ENCODE results near the gene DYNC2H1.
"Not testable (repeated sequence)": the region's sequence is repeated elsewhere in the genome, so short reads cannot be mapped to it uniquely, and the experiment has no call there.

Gene DYNC2H1

DNA sequence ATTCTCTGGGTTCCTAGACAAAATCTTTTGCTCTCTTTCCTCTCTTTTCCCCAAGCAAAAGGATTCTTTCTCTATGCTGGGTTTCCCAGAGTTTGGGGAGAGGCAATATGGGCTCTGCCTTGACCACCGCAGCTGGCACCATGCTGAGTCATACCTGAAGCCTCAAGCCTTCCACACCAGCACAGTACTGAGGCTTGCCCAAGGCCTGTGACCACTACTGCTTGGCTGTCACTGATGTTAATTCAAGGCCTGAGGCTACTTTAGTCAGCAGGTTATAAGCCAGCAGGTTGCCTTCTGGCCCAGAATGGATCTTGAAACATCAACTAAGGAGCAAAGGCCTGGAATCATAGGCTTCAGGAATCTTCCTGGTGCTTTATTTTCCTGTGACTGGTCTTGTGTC, 185.3 kb downstream of the DYNC2H1 start:
- DNase-seq, result no peak

DNA sequence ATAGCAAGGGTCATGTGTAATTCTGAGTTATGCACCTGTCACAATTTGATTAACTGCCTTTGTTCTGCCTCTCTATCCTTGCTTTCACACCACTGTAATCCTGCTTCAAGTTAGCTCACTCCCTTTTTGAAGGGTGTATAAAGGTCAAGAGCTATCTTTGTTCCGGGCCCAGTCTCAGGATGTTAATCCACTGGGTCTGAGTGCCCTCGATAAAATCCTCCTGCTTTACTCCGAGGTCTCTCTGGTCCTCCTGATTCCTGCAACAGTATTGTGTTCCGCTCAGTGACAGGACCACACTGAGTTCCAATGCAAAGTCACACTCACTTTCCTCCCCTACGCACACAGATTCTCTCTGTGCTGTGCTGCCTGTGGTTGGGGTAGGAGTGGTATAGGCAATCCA, 186.5 kb downstream of the DYNC2H1 start:
- no peak for DNase-seq

DNA sequence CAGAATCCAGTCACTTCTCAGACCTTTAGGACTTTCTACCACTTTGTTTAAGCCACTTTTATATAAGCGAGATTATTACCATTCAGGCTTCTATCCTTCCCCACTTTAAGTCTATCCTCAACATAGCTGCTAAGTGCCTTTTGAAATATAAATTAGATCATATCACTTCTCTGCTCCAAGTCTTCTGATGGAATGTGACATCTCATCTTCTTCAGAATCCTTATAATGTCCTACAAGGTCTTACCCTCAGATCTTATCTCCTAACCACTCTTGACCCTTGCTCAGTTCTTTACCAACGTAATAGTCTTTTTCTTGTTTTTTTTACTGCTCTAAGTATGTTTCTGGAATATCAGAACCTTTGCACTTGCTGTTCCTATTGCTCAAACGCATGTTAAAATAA, 188.7 kb downstream of the DYNC2H1 start:
- DNase-seq, result no peak

DNA sequence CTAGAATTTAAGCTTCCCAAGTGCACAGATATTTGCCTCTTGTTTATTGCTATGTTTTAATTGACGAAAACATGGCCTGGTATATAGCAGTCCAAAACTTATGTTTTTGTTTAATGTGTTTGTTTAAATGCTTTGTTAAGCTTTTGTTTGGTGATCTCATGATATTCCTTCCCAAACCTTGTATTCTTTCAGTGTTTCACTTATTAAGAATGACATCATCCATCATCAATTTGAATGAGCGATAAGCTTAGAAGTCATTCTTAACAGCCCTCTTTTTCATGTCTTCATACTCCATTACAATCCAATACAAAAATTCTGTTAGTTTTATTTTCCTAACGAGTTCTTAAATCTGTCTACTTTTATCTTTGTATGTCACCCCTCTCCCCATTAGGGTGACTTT, 206.0 kb downstream of the DYNC2H1 start:
- no peak for DNase-seq

DNA sequence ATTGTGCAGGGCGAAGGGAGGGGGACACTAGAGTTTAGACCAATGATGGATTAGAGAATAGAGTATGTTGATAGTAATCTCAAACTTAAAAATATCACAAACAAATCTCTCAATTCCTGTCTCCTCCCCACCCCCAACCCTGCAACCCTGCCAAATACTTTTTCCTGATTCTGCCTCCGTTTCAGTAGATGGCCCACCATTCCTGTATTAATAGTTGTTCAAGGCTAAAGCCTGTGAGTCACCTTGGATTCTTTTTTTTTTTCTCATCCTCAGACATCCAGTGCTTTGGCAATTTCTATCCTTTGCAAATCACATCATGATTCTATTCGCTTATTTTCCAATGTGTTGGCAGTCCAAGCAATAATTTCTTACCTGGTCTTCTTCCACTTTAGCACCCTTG, 207.9 kb downstream of the DYNC2H1 start:
- DNase-seq, result no peak

DNA sequence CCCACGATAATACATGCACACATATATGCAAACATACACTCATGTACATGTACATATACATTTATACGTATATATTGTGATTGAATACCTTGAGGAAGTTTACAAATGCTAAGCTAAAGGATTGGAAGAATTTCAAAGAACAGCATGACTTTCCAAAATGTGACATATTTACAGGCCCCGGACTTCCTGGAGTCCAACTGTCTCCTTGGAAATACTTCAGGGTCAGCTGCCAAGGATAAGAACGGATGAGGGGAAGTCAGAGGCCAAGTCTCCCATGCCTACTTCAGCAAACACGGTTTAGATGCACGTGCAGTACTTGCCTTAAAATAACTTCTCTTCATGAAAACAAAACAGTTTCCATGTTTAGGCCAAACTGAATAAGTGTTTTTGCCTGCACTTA, 213.6 kb downstream of the DYNC2H1 start:
- DNase-seq, result no peak

DNA sequence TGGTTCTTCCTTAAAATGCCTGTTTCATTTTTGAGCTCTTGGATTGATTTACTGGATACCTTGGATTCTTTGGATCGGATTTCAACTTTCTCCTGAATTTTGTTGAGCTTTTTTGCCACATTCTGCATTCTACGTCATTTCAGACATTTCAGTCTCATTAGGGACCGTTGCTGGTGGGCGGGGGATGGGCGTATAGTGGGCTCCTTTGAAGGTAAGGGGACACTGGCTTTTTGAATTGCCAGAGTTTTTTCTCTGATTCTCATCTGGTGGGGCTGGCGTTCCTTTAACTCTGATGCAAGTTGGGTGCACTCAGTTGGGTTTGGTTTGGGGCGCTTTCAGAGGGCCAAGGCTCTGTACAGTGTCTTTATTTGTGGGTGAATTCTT, 216.5 kb downstream of the DYNC2H1 start:
- no peak for DNase-seq

DNA sequence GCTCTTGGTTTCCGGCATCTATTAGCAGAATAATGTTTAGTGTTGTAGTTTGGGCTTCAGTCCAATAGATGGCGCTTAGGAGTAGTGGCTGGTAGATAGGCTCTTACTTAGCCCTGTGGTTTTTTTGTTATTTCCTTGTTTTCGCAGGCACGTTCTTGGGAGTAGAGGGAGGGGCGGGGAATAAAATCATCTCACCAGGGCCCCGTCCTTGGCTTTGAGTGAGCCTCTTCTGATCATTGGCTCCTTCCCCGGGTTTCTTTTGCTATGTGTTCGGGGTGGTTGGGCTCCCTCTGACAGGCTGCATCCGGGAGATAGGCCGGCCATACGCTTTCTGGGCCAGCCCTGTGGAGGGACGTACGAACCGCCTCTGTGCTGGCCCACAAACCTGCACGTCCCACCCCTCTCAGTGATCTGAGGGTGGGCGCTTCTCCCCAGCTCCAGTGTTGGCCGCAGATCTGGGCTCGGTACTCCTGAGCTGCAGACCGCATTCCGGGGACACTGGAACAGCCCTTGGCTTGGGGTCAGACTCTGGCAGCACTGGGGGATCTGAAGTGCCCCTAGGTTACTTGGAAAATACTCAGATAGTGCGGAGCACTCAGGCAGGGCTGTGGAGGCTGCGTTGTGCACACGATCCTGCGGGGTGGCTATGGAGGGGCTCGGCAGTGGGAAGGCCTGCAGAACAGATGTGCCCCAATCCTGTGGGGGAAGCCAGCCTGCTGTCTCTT, 217.0 kb downstream of the DYNC2H1 start:
- DNase-seq, result peak; percentile 85

DNA sequence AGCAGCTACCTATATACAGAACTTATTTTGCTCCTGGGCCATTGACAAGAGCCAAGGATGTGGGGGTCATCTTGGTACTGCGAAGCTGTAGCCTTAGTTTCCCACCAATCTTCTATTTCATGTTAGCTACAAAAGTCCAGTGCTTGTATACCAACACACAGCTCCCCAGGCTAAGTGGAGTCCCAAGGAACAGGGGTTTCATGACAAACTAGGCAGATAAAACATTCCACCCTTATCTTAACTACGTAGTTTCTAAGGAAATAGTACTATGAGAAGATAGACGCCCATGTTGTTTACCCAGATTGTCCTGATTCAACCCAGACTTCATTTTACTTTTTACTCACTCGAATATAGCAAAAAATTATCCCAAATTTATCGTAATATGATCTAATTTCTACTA, 218.5 kb downstream of the DYNC2H1 start:
- DNase-seq, result no peak

DNA sequence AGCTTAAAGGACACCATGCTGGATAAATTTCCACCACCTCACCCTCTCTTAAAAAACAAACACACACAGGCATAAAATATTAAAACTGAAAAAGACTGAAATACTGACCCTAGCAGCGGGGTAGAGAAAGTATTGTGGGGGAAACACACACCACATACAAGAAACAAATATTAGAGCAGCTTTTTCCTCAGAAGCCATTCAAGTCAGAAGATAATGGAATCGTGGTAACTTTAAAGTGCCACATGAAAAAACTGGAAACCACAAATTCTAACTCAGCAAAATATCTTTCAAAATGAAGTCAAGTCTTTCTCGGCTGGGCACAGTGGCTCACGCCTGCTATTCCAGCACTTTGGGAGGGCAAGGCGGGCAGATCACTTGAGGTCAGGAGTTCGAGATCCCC, 223.2 kb downstream of the DYNC2H1 start:
- DNase-seq, result no peak

DNA sequence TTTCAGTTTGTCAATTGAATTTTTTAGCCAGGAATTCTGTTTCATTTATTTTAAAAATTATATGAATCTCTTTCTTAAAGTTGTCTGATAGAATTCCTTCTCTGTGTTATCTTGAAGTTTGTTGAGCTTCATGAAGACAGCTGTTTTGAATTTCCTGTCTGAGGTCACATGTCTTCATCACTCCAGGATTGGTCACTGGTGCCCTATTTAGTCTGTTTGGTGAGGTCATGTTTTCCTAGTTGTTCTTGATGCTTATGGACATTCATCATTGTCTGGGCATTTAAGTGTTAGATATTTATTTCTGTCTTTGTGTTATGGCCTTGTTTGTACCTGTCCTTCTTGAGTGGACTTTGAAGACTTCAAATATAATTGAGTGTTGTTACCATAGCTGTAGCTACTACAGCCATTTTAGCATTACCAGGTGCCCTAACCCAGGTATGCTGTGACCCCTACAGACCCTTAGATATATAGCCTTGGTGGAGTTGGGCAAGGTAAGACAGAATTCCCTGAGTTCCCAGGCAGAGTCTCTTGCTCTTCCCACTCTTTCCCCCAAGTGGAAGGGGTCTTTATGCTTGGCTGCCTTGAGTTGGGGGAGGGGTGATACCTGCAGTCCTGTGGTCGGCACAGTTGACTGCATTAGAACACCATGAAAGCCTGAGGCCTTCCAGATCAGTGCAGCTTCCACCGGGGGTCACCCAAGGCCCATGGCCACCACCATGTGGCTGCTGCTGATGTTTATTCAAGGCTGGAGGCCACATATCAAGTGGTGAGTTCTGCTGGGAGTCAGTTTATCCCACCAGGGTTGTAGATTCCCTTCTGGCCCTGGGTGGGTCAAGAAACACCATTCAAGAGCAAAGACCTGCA, 229.6 kb downstream of the DYNC2H1 start:
- DNase-seq, result no peak

DNA sequence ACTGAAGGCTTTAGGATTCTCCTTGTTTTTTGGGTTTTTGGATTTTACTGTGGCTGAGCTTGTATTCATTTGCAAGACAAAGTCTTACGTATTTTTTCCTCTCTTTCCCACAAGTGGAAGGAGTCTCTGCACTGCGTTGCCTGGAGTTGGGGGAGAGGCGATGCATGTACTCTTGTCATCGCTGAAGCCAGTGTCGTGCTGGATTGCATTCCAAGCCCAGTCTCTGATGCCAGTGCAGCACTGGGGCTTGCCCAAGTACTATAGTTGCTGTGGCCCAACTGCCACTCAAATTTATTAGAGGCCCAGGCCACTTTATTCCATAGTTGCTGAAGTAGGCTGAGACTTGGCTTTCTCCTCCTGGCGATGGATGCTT, 230.2 kb downstream of the DYNC2H1 start:
- no peak for DNase-seq

DNA sequence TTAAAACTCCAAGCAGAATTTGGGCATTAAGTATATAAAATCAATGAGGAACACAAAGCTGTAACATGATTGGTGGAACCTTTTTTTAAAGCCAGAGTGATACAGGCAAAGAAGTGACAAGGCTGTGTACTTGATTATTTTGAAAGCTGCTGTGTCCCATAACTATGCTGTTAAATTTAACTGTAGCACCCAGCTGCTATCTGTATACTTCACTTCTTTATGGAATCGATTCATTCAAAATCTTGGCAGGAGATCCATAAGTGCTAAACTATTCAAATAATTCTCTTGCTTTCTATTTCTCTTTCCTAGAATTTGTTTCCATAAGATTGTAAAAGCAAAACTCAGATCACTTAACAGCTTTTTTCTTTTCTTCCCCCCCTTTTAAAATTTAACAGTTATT, 231.7 kb downstream of the DYNC2H1 start:
- no peak for DNase-seq

DNA sequence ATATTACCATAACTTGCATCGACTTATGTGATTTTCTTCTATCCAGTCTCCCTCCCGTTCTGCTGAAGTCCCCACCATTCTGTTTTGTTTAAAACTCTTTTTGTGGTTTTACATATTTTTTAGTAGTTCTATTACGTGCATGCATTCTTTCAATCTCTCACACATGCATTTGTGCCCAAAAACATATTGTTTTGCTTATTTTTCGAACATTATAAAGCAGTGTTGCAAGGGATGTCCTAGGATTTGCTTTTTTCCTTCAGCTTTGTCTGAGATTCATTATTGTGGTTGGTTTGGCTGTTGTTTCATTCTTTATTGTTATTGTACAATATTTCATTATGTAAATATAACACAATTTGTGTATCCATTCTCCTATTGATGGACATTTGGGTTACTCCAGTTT, 235.7 kb downstream of the DYNC2H1 start:
- no peak for DNase-seq

DNA sequence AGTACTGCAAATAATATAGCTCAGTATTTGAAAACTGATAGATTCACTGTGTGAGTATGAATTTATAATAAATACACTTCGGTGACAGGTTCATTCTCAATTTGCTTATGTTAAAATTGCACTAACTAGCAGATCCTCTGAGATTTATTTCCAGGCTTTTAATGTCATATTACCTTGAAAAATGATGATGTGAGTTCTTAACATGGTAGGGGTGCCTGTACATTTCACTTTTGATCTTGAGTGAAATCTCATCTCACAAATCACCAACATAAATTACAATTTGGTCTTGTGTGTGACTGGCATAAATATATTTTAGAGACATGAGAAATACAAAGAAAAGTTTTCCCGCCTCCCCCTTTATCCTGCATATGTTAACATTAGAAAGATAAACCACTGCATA, 240.4 kb downstream of the DYNC2H1 start:
- DNase-seq, result no peak

DNA sequence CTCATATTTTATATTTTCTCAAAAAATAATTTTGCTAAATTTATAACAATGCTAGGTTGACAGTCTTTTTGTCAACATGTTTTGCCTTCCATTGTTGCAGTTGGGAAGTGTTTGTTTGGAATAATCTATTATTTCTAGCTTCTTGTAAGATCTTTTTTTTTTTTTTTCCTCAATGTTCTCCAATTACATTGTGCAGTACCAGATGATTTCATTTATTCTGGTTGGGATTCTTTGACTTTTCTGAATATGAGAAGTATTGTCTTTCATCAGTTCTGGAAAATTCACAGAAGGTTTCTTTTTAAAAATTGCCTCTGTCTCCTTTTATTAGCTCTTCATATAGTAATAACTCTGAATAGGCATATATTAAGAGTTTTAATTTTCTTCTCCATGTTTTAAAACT, 245.4 kb downstream of the DYNC2H1 start:
- DNase-seq, result no peak

DNA sequence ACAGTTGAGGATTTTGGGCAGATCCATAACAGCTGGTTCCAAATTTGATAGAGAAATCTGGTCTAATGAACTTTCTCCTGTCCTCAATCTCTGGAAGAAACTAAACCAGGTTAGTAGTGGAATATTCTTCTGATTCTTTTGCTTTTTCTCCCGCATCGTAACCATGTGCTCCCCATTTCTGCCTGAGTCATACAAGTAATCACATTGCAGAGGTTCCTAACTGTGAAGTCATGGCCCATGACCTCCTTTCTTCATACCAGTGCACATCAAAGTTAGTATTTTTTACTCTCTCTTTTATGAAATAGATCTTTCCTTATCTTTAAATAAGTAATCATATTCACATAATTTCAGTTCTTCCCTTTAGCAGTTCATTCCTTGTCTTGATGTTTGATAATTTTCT, 249.0 kb downstream of the DYNC2H1 start:
- DNase-seq, result no peak

DNA sequence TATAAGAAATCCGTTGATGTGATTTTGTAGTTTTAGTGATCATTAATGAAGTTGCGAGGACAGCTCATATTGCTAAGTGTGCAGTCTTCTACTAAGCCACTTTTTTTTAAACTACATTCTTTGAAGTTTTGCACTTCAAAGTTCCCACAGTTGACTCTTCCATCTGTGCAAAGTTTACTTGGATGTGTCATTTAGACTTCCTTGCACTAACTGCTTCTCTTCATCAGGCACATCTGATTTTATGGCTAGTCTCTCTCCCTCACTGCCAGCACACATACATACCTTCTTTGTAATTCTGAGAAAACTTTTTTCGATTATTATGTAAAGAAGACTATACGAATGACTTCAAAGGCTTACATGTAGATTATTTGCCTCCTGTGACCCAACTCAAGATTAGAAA, 250.0 kb downstream of the DYNC2H1 start:
- no peak for DNase-seq

DNA sequence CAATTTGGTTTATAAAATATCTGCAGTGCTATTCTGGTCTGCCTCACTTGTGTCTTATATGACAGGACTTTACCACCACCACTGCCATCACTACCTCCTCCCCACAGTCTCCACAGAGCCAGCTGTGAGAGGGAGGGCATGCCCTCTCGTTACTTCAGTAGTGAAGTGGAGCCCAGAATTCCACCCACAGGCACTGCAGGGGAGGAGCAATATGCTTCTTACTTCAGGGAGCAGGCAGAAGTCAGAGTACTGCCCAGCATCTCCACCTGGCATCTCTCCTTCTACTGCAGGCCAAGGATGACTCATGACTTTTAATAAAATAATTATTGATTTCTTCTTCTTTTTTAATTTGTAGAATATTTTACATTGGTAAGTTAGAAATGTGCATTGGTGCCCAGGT, 255.5 kb downstream of the DYNC2H1 start:
- DNase-seq, result no peak

DNA sequence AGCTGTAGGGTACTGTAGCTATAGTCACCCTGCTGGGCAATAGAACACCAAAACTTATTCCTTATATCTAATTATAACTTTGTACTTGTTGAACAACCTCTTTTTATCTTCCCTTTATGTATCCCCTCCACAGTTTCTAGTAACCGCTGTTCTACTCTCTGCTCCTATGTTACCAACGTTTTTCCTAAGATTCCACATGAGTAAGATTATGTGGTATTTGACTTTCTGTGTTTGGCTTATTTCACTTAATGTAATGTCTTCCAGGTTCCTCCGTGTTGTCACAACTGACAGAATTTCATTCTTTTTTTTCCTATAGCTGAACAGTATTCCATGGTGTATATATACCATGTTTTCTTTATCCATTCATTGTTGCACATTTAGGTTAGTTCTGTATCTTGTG, 258.4 kb downstream of the DYNC2H1 start:
- DNase-seq, result no peak

DNA sequence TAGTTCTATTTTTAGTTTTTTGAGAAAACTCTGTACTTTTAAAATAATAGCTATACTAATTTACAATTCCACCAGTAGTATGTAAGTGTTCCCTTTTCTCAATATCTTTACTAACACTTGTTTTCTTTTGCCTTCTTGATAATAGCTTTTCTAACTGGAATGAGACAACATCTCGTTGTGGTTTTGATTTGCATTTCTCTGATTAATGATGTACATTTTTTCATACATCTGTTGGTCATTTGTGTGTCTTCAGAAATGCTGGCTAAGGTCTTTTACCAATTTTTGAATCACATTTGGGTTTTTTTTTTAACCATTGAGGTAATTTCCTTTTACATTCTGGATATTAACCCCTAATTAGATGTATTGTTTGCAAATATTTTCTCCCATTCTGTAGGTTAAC, 258.9 kb downstream of the DYNC2H1 start:
- no peak for DNase-seq

DNA sequence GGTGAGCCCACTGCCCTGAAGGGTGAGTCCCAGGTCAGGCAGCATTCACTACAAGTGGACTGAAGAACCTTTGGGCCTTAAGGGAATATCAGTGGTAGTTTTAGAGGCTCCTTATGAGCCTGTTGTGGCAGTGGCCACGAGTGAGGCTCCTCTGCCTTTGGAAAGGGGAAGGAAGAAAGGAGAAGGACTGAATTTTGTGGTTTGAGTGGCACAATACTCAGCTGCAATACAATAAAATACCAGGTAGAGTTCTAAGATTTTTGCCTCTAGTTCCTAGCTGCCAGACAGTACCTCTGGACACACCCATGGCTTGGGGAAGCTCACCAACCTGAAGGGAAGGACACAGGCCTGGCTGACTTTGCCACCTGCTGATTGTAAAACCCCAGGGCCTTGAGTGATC, 260.9 kb downstream of the DYNC2H1 start:
- no peak for DNase-seq

DNA sequence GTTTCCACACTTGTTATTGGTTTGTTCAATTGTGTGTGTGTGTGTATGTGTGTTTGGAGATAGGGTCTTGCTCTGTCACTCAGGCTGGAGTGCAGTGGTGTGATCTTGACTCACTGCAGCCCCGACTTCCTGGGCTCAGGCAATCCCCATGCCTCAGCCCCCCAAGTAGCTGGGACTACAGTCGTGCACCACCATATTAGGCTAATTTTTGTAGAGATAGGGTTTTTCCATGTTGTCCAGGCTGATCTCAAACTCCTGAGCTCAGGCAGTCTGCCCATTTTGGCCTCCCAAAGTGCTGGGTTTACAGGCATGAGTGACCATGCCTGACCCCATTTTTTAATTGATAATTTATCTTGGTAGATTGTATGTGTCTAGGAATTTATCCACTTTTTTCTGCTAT, 263.7 kb downstream of the DYNC2H1 start:
- no peak for DNase-seq

DNA sequence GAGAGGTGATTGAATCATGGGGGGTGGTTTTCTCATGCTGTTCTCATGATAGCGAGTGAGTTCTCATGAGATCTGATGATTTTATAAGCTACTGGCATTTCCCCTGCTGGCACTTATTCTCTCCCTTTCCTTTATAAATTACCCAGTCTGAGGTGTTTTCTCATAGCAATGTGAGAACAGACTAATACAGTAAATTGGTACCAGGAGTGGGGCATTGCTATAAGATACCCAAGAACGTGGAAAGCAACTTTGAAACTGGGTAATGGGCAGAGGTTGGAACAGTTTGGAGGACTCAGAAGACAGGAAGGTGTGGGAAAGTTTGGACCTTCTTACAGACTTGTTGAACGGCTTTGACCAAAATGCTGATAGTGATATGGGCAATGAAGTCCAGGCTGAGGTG, 265.0 kb downstream of the DYNC2H1 start:
- not testable (repeated sequence) for DNase-seq

DNA sequence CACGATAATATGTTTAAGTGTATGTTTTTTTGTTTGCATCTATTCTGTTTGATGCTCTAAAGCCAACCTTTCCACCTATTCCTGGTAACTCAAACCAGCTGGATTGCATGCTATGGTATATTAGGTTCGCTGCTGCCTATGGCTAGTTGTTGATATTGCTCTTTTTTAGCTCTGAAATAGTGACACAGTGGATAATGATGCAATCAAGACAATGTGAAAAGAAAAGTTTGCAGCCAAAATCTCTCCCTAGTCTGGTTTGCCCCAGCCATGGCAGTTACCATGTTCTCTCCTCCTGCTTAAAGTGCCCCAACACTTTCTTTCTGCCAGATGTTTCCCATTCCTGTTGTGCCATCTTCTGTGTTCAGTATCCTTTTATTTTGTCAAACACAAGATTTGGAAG, 269.7 kb downstream of the DYNC2H1 start:
- no peak for DNase-seq

Measured in NCI-H1092 treated with DMSO at 0.1 percent for 48 hours (cell line).